HG02852 (cell line): ENCODE measurements around the gene BICRA.

Source experiments
- ATAC-seq: cut with Tn5 transposase; IDR thresholded peaks from one replicate; pipeline ENCODE4 v1.9.1; 2021; ENCODE audit warnings: mild to moderate bottlenecking, moderate library complexity; ENCODE audit not compliant: unreplicated experiment

BICRA gene

DNA sequence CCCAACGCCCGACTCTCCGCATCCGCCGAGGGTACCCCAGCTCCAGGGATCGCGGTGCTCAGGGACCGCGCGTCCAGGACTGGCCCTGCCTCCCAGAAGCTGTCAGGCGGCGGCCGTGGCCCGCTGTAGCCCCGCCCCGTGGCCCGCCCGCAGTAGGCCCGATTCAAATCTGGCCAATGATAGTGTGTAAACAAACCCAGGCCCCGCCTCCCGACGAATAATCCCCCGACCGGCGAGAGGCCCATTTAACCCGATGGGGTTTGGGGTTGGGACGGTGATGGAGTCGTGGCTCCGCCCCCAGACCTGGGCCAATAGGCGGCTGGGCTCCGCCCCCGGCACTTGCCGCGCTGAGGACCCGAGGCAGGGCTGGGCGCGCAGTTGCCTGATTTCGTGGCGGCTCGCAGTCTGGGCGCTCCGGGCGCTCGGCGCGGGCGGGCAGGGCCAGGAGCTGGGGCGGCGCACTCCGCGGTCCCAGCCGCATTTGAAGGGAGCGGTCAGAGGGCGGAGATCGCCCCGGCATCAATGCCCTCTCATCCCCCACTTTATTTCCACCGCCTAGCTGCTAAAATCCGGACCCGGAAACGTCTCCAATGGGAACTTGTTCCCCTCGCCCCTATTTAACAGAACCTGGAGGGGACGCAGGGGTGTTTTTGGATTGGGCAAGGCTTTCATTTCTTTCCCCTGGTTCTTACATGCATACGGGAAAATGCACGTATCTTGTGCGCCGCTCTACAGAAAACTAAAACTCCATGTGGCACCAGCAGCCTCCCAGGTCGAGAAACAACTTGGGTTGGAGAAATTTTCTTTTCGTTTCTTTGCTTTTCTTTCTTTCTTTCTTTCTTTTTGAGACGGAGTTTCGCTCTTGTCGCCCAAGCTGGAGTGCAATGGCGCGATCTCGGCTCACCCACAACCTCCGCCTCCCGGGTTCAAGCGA, 8.4 kb upstream of the BICRA start:
- ATAC-seq = peak; percentile 93

DNA sequence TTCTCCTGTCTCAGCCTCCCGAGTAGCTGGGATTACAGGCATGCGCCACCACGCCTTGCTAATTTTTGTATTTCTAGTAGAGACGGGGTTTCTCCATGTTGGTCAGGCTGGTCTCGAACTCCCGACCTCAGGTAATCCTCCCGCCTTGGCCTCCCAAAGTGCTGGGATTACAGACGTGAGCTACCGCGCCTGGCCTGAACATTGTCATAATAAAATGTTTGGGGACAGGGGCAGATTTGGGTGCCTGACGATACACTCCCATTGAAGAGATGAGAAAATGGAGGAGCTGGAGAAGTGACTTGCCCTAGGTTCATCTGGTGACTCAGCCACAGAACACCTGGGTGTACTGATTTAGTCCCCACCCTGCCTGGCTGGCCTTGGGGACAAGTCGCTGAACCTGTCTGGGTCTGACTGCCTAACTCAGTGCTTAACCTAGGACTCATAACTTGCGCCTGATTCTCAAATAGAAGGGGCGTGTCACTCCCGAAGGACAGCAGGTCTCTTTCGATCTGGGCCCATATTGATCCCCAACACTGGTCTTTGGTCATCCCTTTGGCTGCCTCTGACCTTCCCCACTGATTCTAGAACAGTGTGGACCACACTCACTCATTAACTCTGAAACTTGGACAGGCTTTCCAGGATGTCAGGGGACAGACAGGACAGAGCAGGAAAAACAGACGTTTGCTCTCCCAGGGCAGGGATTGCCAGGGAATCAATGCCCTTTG, 7.6 kb upstream of the BICRA start:
- no peak for ATAC-seq

DNA sequence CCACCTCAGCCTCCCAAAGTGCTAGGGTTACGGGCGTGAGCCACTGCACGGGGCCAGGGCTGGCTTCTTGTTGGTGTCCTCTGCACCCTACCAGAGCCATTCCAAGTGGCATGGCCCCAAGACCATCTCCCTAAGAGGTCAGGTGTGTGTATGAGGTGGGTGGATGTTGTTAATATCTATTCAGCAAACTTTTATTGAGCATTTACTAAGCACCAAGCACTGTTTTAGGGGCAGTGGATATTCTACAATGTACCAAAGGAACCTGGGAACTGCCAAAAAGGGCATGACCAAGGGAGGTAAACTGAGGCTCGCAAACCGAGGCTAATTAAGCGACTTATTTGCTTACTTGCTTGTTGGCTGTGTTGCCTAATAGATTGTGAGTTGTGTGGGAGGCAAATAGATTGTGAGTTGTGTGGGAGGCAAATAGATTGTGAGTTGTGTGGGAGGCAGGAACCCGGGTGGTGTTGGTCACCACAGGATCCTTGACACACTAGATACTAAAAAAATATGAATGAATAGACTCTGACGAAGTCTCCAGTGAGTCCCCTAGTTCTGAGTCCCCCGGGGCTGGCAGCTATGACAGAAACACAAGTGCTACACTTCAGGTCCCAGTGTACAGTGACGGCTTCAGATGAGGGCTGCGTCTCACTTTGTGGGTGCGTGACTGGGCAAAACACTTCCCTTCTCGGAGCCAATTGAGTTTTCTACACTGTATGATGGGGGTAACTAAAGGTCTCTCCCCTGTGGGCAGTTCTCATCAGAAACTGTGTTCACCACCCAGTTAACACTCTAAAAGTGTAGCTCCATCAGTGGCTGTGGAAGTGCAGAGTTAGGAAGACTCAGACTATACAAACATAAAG, 5.0 kb upstream of the BICRA start:
- ATAC-seq = no peak

DNA sequence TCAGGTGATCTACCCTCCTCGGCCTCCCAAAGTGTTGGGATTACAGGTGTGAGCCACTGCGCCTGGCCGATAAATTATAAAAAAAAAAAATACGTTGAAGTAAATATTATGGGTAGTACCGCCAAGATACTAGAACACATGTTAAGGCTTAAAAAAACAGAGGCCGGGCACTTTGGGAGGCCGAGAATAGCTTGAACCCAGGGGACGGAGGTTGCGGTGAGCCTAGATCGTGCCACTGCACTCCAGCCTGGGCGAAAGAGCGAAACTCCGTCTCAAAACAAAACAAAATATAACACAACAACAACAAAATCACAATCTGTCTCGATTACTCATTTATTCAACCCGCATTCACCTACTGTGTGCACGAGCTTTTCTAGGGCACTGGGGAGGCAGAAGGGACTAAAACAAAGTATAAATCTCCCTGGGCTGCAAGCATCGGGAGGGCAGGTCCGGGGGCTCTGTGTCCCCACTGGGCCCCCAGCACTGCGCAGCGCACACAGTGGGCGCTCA, 1.3 kb upstream of the BICRA start:
- ATAC-seq = no peak

DNA sequence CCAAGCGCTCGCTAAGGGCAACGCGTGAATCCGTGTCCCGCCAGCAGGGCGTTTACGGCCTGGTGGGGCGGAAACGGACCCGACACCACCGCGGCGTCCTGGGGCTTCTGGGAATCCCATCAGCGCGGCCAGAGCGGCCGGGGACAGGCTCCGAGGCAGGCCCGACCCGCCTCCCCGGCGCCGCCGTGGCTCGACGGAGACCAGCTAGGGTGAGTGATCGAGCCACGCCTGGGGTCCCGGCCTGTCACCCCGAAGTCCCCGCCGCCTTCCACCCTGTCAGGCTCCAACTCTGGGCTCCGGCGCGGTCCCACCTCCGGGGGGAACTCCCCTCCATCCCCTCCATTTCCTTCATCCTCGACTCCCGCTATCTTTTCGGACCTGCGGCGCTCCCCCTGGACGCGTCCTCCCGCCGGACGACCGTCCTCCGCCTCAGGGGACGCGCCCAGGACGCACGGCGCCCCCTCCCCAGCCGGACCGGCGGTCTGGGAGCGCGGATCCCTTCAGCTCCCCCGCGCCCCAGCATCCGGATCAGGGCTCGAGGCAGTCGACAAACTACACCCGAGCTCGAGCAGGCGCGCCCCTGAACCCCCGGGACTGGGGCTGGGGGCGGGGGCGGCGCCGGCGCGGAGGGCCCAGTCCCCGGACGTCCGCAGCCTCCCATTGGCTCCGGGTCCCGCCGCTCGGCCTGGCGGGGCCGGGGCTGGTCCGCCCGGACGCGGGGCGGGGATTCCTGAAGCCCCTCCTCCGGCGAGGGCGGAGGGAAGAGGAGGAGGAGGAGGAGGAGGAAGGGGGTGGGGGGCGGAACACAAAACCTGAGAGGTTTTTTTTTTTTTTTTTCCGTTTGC, 638 bp upstream of the BICRA start:
- peak; percentile 73 for ATAC-seq

DNA sequence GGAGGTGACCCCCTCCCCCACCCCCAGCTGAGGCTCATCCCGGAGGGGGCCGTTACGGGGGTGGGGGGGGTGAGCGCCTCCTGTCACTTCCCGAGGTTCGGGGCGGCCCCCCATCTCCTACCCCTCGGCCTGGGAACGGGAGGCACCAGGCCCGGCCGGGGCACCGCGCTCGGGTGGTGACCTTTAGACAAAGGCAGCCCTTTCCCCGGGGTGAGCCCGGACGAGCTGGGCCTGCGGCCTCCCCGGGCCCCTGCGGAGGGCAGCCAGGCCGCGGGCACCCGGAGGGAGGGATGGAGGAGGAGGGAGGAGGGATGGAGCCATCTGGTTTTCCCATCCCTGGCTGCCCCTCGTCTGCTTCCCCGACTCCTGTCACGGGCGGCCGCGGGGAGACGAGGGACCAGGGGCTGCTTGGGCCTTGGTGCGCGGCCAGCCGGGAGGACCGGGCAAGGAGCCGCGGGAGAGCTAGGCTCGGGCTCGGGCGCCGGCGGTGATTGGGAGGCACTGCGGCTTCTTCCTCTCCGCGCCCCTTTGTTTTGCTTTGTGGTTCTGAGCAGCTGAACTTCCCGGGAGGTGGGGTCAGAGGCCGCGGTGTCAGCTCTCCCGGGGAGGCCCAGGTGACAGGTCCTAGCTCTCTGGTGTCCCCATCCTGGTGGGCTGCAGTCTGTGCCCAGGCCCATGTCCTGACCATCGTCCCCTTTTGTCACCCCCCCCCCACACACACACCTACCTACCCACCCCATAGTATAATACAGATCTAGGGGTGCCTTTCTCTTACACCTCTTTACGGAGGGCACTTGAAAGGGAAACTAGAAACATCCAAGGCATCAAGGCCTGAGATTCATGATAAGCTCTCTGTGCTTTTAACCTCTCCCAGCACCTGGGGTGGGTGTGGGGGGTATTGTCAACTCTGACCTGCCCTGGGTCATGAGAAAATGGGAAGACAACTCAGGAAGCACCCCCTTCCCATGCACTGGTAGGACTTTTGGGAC, 1.3 kb downstream of the BICRA start:
- no peak for ATAC-seq

DNA sequence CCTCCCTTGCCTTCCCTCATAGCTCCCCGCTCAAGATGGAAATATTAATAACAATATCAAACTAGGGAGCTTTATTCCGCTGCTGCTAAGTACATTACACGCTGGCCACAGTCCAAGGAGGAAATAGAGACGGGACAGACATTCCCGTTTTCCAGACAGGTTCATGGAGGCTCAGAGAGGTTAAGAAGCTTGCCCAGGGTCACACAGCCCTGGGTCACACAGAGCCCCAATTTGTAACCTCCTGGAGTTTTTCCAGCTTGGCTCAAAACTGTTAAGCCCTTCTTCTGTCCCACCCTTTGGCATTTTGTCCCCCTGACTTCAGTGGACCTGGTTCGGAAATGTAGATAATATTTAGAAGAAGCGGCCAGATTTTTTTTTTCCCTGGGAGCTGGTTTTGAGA, 2.0 kb downstream of the BICRA start:
- no peak for ATAC-seq

DNA sequence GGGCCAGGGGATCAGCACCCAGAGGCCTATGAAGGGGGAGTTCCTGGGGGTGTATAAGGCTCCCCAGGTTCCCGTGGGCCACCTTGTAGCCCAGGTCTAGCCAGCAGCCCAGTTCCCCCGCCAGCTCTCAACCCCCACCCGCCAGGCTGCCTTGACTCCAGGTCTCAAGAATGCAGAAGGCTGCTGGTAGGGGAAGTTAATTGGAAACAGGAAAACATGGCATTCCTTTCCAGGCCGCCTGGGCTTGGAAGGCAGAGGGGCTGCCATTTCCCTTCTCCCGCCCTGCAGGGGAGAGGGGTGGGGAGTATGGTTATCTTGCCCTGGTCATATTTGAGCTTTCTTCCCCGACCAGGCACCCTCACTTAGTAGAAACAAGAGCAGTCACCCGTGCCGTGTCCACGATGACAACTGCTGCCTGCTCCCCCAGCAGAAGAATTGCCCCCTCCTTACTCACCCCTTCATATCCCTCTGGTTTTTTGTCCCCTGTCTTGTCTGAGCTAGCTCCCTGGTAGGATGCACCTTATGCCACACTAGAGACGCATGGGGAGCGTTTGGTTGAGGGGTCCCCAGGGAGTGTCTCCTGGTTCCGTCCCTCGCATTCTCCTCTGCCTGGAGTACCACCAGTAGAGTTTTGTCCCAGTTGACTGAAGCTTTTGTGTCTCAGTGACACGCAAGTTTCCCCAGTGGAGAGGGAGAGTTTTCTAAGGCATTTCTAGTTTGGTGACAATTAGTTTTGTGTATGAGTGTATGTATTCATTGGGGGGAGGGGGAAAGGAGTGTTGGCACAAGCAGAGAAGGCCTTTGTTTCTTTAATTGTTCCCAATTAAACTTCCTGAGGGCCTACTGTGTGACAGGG, 4.5 kb downstream of the BICRA start:
- ATAC-seq = no peak

DNA sequence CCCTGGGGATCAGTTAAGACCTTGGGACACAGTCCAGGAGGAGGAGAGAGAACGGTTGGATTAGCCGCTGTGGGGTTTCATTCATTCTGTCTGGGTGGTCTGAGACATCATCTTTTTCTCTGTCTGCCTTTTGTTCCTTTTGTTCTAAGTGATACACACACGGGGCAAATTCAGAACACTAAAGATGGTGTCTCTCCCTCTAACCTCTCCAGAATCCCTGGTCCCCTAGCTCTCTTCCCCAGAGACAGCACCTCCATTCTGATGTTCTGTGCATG, 5.0 kb downstream of the BICRA start:
- ATAC-seq = no peak

DNA sequence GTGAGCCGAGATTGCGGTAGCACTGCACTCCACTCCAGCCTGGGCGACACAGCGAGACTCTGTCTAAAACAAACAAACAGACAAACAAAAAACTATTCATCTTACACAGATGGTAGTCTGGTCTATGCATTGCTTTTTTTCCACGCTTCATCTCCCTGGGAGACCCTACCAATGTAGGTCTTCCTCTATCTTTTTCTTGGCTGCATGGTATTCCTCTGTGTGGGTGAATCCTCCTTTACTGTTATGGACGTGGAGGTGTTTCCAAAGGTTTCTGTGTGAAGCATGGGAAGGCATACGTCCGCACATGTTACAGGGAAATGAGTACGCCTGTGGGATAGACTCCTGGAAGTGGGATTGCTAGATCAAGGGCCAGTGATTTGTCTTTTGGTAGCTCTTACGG, 5.6 kb downstream of the BICRA start:
- ATAC-seq = no peak

DNA sequence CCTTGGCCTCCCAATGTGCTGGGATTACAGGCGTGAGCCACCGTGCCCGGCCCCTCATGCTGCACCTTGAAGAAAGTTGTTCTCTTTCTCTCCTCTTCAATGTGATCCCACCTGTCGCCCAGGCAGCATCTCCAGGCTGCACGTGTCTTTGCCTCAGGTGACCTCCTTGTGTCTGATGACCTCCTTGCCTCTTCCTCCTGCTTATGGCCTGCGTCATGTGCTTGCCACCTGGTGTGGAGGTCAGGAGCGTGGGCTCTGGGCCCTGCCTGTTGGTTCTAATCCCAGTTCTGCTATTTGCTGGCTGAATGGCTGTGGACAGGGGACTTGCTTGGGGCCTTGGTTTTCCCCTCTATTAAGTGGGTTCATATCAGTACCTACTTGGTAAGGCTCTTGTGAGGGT, 6.3 kb downstream of the BICRA start:
- no peak for ATAC-seq

DNA sequence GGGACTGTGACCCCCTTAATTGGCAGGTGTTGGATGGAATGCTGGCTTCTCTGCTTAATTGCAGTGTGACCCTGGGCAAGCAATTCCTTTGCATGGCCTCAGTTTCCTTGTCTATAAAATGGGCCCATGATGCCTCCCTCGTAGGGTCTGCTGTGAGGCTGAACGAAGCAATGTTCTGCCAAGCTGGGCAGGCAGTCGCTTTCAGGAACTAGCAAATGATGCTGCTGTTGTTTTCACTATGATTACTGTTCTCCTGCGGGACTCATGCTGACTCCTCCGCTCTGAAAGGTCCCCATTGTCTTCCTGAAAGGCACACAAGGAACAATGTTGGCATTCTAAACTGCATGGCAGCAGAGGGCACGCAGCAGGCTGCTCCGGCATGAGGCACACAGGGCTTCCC, 6.8 kb downstream of the BICRA start:
- ATAC-seq = no peak

DNA sequence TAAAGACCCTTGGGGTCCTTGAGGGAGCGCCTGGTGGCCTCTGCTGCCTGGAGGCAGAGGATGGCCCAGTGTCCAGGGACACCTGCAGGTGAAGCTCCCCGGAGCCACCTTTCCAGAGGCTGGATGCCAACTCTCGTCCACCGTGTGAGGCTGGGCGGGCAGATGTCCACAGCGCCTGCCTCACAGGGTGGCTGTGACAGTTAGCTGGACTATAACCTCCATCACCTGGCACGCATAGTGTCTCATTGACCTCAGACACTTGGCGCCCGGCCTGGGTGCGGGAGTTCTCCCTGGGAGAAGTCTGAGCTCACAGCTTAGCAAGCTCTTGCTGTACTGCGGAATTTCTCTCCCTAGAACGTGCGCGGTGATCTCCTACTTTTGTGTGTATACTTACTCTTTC, 9.8 kb downstream of the BICRA start:
- no peak for ATAC-seq

DNA sequence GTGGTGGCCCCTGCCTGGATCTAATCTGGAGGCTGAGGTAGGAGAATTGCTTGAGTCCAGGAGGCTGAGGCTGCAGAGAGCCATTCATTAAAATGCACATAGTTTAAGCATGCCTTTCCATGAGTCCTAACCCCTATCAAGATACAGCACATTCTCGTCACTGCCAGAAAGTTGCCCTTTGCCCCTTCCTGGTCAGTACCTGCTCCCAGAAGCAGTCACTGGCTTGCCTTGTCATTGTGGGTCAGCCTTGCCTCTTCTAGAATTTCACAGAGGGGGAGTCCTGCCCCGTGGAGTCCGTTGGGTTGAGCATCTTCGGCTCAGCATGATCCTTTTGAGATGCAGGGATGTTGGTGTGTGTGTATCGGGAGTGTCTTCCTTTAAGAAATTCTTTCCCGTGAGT, 10.8 kb downstream of the BICRA start:
- no peak for ATAC-seq

DNA sequence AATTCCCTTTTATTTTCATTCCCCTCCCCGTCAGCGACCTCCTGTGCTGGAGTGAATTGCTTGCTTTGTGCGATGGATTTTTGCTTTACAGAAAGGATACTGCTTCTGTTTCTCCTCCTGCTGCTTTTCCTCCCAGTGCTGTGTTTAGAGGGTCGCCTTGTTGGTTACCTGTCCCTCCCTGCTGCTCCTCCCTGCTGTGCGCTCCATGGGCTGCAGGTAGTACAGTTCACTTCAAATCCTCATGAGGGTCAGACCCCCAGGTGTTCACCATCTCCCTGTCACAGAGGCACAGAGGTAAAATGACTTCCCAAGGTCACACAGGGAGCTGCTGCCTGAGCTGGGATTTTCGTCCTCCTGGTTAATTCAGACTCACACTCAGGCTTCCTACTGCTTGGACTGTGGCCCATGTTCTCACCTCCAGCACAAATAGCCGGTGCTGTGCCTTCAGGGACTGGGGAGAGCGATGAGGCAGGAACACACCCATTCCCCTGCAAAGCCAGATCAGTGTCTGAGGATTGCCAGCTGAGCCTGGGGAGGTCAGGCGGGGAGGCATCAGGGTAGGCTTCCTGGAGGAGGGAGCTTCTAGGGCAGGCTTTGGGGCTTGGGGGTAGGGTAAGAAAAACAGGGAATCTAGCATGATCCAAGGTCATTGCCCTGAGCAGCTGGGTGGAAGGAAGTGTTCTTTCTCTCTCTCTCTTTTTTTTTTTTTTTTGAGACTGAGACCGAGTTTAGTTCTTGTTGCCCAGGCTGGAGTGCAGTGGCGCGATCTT, 14.4 kb downstream of the BICRA start:
- ATAC-seq = no peak

DNA sequence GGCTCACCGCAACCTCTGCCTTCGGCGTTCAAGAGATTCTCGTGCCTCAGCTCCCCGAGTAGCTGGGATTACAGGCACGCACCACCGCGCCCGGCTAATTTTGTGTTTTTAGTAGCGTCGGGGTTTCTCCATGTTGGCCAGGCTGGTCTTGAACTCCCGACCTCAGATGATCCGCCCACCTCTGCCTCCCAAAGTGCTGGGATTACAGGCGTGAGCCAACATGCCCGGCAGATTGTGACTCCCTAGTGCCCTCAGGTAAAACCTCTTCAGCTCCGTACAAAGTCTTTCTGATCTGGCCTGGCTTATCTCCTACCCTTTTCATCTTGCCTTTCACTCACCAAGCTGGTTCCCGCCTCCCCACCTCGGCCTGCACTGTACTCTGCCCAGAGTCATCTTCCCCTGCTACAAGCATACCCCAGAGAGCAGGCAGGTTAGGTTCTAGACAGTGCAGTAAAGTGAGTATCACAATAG, 15.0 kb downstream of the BICRA start:
- no peak for ATAC-seq

DNA sequence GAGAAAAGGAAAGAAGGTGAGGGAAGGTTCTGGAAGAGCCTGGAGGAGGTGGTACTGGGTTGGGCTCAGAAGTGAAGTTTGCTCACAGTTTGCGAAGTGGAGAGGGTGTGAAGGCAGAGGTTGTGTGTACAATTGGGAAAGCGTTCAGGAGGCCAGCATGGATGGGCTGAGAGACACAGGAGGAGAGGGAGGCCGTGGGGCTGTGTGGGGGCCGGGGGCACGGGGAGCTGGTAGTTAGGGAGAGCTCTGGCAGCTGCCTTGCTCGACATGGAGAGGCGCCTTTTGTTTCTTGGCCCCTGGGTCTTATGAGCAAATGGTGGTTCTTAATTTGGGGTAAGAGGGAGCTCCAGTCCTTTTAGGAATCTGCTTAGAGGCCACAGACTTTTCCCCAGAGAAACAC, 16.7 kb downstream of the BICRA start:
- no peak for ATAC-seq
